ENCODE data around the gene C20orf204. TPM values are rescaled to one million over a fixed set of nuclear protein-coding genes. Genes with fewer than 3 reads are reported as not detected.

Gene C20orf204
- total and polyA plus RNA-seq, 10 of the 15 experiments (the other 5 are each of a cell fraction or from before 2014, with no cell fraction given): 0.24 to 56.0 (median 12.4) TPM

DNA sequence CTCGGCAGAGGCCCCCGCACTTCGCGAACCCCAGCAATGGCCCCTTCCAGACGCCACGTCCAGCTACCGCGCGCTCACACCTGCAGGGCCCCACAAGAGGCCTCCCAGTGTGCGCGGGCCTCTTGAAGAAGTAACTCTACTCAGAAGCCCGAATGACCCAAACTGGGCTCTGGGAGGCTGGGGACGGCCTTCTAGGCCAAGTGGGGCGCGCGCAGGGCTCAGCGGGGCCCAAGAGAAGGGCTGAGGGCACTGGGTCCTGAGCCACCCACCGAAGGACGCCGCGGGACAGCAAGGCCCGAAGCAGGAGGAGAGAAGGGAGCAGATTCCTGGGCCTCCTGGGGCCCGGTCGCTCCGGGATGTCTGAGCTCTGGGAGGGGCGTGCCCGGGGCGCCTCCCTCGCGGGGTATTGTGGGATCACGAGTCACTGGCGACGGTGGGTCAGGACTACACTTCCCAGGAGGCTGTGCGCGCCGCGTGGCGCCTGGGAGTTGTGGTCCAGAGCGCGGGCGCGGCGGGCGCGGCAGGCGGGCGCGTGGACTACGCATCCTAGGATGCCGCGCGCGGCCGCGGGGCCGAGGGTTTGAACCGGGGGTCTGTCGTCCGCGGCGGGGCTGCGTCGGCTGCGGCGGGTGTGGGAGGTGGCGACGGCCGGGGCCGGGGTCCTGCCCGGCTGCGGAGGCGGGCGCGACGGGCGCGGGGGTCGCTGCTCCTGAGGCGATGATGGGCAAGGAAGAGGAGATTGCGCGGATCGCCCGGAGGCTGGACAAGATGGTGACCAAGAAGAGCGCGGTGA, 26.8 kb downstream of the C20orf204 start, which contains the start of gene TCEA2 (continued):
- TF ChIP-seq, protein P1, sequence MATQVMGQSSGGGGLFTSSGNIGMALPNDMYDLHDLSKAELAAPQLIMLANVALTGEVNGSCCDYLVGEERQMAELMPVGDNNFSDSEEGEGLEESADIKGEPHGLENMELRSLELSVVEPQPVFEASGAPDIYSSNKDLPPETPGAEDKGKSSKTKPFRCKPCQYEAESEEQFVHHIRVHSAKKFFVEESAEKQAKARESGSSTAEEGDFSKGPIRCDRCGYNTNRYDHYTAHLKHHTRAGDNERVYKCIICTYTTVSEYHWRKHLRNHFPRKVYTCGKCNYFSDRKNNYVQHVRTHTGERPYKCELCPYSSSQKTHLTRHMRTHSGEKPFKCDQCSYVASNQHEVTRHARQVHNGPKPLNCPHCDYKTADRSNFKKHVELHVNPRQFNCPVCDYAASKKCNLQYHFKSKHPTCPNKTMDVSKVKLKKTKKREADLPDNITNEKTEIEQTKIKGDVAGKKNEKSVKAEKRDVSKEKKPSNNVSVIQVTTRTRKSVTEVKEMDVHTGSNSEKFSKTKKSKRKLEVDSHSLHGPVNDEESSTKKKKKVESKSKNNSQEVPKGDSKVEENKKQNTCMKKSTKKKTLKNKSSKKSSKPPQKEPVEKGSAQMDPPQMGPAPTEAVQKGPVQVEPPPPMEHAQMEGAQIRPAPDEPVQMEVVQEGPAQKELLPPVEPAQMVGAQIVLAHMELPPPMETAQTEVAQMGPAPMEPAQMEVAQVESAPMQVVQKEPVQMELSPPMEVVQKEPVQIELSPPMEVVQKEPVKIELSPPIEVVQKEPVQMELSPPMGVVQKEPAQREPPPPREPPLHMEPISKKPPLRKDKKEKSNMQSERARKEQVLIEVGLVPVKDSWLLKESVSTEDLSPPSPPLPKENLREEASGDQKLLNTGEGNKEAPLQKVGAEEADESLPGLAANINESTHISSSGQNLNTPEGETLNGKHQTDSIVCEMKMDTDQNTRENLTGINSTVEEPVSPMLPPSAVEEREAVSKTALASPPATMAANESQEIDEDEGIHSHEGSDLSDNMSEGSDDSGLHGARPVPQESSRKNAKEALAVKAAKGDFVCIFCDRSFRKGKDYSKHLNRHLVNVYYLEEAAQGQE (IDR thresholded peaks at IDR 0.05; ENCODE audit: low read depth, low read length): no peak
- no peak for TF ChIP-seq BRCA1 (IDR thresholded peaks at IDR 0.05; ENCODE audit: low read depth, low read length)
- no peak for TF ChIP-seq CEBPB (IDR thresholded peaks at IDR 0.05; ENCODE audit: borderline replicate concordance in 1 of 2, low read depth in 2 of 2, low read length in 2 of 2)
- TF ChIP-seq JUNB (IDR thresholded peaks at IDR 0.05): no peak
- TF ChIP-seq, protein P2, sequence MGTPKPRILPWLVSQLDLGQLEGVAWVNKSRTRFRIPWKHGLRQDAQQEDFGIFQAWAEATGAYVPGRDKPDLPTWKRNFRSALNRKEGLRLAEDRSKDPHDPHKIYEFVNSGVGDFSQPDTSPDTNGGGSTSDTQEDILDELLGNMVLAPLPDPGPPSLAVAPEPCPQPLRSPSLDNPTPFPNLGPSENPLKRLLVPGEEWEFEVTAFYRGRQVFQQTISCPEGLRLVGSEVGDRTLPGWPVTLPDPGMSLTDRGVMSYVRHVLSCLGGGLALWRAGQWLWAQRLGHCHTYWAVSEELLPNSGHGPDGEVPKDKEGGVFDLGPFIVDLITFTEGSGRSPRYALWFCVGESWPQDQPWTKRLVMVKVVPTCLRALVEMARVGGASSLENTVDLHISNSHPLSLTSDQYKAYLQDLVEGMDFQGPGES (IDR thresholded peaks at IDR 0.05): 0 out of 2 replicates have a peak, but pooled peaks have one; percentile 29
- no peak for TF ChIP-seq CBX5 (IDR thresholded peaks at IDR 0.05; ENCODE audit: low read depth)
- TF ChIP-seq HDAC6 (IDR thresholded peaks at IDR 0.05; ENCODE audit: unreplicated experiment): no peak
- TF ChIP-seq, protein P3, sequence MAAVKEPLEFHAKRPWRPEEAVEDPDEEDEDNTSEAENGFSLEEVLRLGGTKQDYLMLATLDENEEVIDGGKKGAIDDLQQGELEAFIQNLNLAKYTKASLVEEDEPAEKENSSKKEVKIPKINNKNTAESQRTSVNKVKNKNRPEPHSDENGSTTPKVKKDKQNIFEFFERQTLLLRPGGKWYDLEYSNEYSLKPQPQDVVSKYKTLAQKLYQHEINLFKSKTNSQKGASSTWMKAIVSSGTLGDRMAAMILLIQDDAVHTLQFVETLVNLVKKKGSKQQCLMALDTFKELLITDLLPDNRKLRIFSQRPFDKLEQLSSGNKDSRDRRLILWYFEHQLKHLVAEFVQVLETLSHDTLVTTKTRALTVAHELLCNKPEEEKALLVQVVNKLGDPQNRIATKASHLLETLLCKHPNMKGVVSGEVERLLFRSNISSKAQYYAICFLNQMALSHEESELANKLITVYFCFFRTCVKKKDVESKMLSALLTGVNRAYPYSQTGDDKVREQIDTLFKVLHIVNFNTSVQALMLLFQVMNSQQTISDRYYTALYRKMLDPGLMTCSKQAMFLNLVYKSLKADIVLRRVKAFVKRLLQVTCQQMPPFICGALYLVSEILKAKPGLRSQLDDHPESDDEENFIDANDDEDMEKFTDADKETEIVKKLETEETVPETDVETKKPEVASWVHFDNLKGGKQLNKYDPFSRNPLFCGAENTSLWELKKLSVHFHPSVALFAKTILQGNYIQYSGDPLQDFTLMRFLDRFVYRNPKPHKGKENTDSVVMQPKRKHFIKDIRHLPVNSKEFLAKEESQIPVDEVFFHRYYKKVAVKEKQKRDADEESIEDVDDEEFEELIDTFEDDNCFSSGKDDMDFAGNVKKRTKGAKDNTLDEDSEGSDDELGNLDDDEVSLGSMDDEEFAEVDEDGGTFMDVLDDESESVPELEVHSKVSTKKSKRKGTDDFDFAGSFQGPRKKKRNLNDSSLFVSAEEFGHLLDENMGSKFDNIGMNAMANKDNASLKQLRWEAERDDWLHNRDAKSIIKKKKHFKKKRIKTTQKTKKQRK (IDR thresholded peaks at IDR 0.05; ENCODE audit: low read depth, low read length): no peak
- TF ChIP-seq SMC3 (IDR thresholded peaks at IDR 0.05; ENCODE audit: borderline replicate concordance, low read length): no peak
- no peak for TF ChIP-seq IKZF2 (IDR thresholded peaks at IDR 0.05)
- no peak; the same call in 1 of the 2 replicates for TF ChIP-seq ZNF207 (IDR thresholded peaks at IDR 0.05; ENCODE audit: borderline replicate concordance)
- TF ChIP-seq EGR1 (IDR thresholded peaks at IDR 0.05; ENCODE audit: borderline replicate concordance in 1 of 2, low read depth in 2 of 2, low read length in 2 of 2): no peak
- TF ChIP-seq TARDBP (IDR thresholded peaks at IDR 0.05; ENCODE audit: borderline replicate concordance): peak; percentile 99
- TF ChIP-seq ZNF274 (IDR thresholded peaks at IDR 0.05; ENCODE audit: insufficient read depth, insufficient read length): no peak
- TF ChIP-seq, protein P4, sequence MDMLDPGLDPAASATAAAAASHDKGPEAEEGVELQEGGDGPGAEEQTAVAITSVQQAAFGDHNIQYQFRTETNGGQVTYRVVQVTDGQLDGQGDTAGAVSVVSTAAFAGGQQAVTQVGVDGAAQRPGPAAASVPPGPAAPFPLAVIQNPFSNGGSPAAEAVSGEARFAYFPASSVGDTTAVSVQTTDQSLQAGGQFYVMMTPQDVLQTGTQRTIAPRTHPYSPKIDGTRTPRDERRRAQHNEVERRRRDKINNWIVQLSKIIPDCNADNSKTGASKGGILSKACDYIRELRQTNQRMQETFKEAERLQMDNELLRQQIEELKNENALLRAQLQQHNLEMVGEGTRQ (IDR thresholded peaks at IDR 0.05; ENCODE audit: borderline replicate concordance, low read depth, low read length): no peak
- TF ChIP-seq, protein P5, sequence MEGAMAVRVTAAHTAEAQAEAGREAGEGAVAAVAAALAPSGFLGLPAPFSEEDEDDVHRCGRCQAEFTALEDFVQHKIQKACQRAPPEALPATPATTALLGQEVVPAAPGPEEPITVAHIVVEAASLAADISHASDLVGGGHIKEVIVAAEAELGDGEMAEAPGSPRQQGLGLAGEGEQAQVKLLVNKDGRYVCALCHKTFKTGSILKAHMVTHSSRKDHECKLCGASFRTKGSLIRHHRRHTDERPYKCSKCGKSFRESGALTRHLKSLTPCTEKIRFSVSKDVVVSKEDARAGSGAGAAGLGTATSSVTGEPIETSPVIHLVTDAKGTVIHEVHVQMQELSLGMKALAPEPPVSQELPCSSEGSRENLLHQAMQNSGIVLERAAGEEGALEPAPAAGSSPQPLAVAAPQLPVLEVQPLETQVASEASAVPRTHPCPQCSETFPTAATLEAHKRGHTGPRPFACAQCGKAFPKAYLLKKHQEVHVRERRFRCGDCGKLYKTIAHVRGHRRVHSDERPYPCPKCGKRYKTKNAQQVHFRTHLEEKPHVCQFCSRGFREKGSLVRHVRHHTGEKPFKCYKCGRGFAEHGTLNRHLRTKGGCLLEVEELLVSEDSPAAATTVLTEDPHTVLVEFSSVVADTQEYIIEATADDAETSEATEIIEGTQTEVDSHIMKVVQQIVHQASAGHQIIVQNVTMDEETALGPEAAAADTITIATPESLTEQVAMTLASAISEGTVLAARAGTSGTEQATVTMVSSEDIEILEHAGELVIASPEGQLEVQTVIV (IDR thresholded peaks at IDR 0.05; ENCODE audit: borderline replicate concordance, partially characterized antibody): no peak
- TF ChIP-seq TAF1 (IDR thresholded peaks at IDR 0.05; ENCODE audit: borderline replicate concordance, low read depth, low read length): 0 out of 2 replicates have a peak, but pooled peaks have one; percentile 5

All from GM12878 (cell line).